A549 (cell line): ENCODE measurements around the gene NOBOX.
"Not testable (repeated sequence)": the region's sequence is repeated elsewhere in the genome, so short reads cannot be mapped to it uniquely, and the experiment has no call there.

Experiments used
- EP300 ChIP-seq, 2 experiments: fragments of >200 bp; sonication (Bioruptor Twin); formaldehyde crosslinking; IDR thresholded peaks; 2 replicates in 1 of 2; 3 replicates in 1 of 2; pipeline ENCODE4 v1.6.1; 2016 to 2017
- FOSB ChIP-seq: fragments of 250-450 bp; sonication (Bioruptor Pico); IDR thresholded peaks from 2 replicates; pipeline ENCODE4 v1.5.0; 2020; ENCODE audit warnings: mild to moderate bottlenecking, moderate library complexity
- JUN ChIP-seq, 2 experiments: fragments of >200 bp; sonication (Bioruptor Twin); formaldehyde crosslinking; IDR thresholded peaks; 2 replicates in 1 of 2; 3 replicates in 1 of 2; pipeline ENCODE4 v1.6.1; 2016 to 2017
- NR3C1 ChIP-seq: fragments of >200 bp; sonication (Bioruptor Twin); formaldehyde crosslinking; IDR thresholded peaks from 3 replicates; pipeline ENCODE4 v1.6.1; 2017
- TF ChIP-seq, protein P1 (sequence below): fragments of >200 bp; sonication (Bioruptor Twin); formaldehyde crosslinking; IDR thresholded peaks from 3 replicates; pipeline ENCODE4 v1.5.1; 2016

DNA sequence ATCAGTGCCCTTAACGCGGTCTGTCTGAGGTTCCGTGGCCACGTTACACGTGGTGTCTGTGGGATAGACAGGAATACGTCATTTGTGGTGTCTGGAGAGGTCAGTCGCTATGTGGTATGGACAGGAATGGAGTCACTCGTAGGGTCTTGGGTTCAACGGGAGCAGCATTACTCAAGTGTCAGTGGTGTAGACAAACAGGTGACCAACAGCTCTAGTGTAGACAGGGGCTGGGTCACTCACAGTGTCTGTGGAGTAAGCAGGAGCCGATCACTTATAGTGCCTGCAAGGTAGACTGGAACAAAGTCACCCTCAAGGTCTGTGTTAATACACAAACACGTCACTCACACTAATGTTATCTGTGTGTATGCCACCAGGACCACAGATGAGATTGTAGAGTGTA, 46.6 kb downstream of the NOBOX start:
- TF ChIP-seq, protein P1, sequence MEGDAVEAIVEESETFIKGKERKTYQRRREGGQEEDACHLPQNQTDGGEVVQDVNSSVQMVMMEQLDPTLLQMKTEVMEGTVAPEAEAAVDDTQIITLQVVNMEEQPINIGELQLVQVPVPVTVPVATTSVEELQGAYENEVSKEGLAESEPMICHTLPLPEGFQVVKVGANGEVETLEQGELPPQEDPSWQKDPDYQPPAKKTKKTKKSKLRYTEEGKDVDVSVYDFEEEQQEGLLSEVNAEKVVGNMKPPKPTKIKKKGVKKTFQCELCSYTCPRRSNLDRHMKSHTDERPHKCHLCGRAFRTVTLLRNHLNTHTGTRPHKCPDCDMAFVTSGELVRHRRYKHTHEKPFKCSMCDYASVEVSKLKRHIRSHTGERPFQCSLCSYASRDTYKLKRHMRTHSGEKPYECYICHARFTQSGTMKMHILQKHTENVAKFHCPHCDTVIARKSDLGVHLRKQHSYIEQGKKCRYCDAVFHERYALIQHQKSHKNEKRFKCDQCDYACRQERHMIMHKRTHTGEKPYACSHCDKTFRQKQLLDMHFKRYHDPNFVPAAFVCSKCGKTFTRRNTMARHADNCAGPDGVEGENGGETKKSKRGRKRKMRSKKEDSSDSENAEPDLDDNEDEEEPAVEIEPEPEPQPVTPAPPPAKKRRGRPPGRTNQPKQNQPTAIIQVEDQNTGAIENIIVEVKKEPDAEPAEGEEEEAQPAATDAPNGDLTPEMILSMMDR: not testable (repeated sequence)
- not testable (repeated sequence) for TF ChIP-seq JUN (IDR thresholded peaks at IDR 0.05); NR3C1; FOSB (CRISPR knock-in tag); EP300 (IDR thresholded peaks at IDR 0.05)
